ENCODE measurements around the gene ELF1. TPM values are rescaled to one million over a fixed set of nuclear protein-coding genes. Genes with fewer than 3 reads are reported as not detected.
"Not testable (repeated sequence)": the region's sequence is repeated elsewhere in the genome, so short reads cannot be mapped to it uniquely, and the experiment has no call there.

Gene ELF1
- total and polyA plus RNA-seq, 5 experiments from 2014 or later = 127 to 200 (median 155) TPM

DNA sequence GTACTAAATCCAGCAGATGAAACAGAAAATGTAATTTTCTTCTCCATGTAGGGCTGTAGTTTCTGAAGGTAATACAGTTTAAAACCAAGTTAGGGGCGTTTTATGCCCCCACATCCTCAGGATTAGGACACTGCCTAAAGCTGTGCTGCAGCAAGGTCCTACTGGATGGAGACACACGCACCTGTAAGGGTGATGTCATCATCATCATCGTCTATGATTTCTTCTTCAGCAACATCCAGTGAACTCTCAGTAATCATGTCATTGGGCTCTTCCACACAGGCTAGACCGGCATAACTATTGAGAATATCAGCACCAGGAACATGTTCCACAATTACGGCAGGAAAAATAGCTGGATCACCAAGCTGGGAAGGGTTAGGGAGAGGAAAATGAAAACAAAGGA is 60.5 kb downstream of the ELF1 start:
- POLR2A ChIA-PET = interaction anchor here (0.6 kb wide), 1 partner anchor 54 kb away, joined by 3 read pairs; no protein-coding TSS in a partner anchor

DNA sequence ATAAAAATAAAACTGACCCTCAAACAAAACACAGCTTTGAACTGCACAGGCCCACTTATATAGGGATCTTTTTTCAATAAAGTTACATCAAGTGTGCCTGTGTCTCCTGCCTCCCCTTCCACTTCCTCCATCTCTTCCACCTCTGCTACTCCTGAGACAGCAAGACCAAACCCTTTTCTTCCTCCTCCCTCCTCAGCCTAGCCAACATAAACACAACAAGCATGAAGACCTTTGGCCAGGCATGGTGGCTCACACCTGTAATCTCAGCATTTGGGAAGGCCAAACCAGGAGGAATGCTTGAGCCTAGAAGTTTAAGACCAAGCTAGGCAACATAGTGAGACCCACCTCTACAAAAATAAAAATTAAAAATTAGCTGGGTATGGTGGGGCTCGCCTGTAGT is 72.6 kb downstream of the ELF1 start:
- Mint-ChIP-seq H3K27me3 (no peaks in the 10 kb centered on the region), H3K36me3 (peaks cover 9 to 94% (median 31%) of the 10 kb centered on the region in 3 donors), H3K4me3 (peak overlapping the region in 1 of 10 donors; percentile 22), H3K9me3 (no peaks in the 10 kb centered on the region), H3K27ac (peak overlapping the region; percentile 1 to 88 (median 73)), H3K4me1 (peaks cover 14 to 48% (median 36%) of the 10 kb centered on the region in 4 donors)
- DNase-seq = no peak
- ATAC-seq = no peak
- POLR2A ChIA-PET = no interaction called here

More for the DNA sequence above, 60.5 kb downstream of the ELF1 start:
- peaks cover 32 to 65% (median 62%) of the 10 kb centered on the region in 4 donors for H3K4me1 Mint-ChIP-seq
- no peaks in the 10 kb centered on the region for H3K27me3 Mint-ChIP-seq
- H3K9me3 Mint-ChIP-seq = no peaks in the 10 kb centered on the region
- peak overlapping the region in 3 of 10 donors; percentile 5 to 46 (median 35) for H3K4me3 Mint-ChIP-seq
- H3K36me3 Mint-ChIP-seq = peaks cover 9 to 65% (median 23%) of the 10 kb centered on the region in 3 donors
- no peak for ATAC-seq
- no peak for DNase-seq
- peak overlapping the region in 8 of 10 donors; percentile 13 to 52 (median 40) for H3K27ac Mint-ChIP-seq

DNA sequence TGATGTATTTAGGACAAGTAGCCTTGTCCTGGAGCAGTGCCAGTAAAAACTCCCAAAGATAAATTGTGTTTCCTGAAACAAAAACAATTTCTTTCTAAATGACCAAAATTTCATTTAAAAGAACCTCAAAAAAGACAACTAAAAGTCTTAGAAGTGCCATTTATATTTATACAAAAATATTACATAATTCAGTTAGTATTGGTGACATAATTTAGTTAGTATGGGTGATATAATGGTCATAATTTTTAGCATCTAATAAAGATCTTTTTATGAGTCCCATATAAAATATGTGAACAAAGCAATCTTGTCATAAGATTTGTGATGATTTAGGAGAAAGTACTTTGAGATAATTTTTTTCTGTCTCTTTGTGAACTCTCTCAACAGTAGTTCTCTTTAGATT is 76.0 kb downstream of the ELF1 start:
- H3K27ac Mint-ChIP-seq = peak overlapping the region in 7 of 10 donors; percentile 4 to 75 (median 16)
- no peak for DNase-seq
- H3K4me1 Mint-ChIP-seq = peaks cover 13 to 56% (median 36%) of the 10 kb centered on the region in 4 donors
- no peaks in the 10 kb centered on the region for H3K9me3 Mint-ChIP-seq
- H3K36me3 Mint-ChIP-seq = peaks cover 9 to 98% (median 35%) of the 10 kb centered on the region in 3 donors
- POLR2A ChIA-PET = no interaction called here
- H3K4me3 Mint-ChIP-seq = no peak overlapping the region
- H3K27me3 Mint-ChIP-seq = no peaks in the 10 kb centered on the region
- ATAC-seq = no peak

- ATAC-seq (no peak), DNase-seq (no peak)
- H3K4me3 Mint-ChIP-seq = no peak overlapping the region
- POLR2A ChIA-PET = no interaction called here
- H3K9me3 Mint-ChIP-seq = no peaks in the 10 kb centered on the region
- peaks cover 4 to 94% (median 33%) of the 10 kb centered on the region in 3 donors for H3K36me3 Mint-ChIP-seq
- H3K4me1 Mint-ChIP-seq = peaks cover 9 to 48% (median 41%) of the 10 kb centered on the region in 4 donors
- H3K27ac Mint-ChIP-seq = peak overlapping the region in 9 of 10 donors; percentile 49 to 89 (median 67)
- no peaks in the 10 kb centered on the region for H3K27me3 Mint-ChIP-seq
These were observed 77.5 kb downstream of the ELF1 start for GRCh38 chr13:40941581-40941980.

DNA sequence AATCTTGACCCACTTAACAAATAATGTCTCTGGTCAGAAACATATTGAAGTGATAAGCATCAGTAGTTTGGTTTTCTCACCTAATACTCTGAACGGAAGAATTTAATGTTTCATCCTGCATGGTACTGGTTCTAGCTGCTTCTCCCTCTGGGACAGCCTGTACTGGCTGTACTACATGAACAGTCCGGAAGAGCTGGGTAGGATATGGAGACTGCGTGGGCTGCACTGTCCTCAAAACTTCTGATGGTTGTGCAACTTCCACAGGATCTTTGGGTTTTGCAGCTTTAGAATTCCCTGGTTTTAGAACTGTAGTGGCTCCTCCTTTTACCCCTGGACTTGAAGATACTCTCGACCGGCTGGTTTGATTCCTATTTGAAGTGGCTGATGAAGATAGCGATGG is 78.3 kb downstream of the ELF1 start:
- H3K27ac Mint-ChIP-seq = peak overlapping the region; percentile 2 to 89 (median 56)
- H3K4me3 Mint-ChIP-seq = no peak overlapping the region
- DNase-seq (no peak), ATAC-seq (no peak)
- POLR2A ChIA-PET = no interaction called here
- H3K9me3 Mint-ChIP-seq = no peaks in the 10 kb centered on the region
- H3K36me3 Mint-ChIP-seq = peaks cover 0 to 93% (median 33%) of the 10 kb centered on the region in 3 donors
- H3K4me1 Mint-ChIP-seq = peaks cover 7 to 48% (median 41%) of the 10 kb centered on the region in 4 donors
- H3K27me3 Mint-ChIP-seq = no peaks in the 10 kb centered on the region

- Mint-ChIP-seq H3K4me1 (peaks cover 13 to 56% (median 45%) of the 10 kb centered on the region in 4 donors), H3K4me3 (peak overlapping the region in 8 of 10 donors; percentile 13 to 62 (median 34)), H3K36me3 (peaks cover 0 to 77% (median 20%) of the 10 kb centered on the region in 3 donors), H3K27me3 (no peaks in the 10 kb centered on the region), H3K9me3 (no peaks in the 10 kb centered on the region), H3K27ac (peak overlapping the region; percentile 26 to 92 (median 82))
- POLR2A ChIA-PET = interaction anchor here (0.6 to 2.2 kb wide), 4 partner anchors 11 to 812 kb away, joined by 3 to 9 read pairs (median 5); no protein-coding TSS in a partner anchor
- peak; percentile 28 to 42 for ATAC-seq
- DNase-seq = no peak
These were observed 85.5 kb downstream of the ELF1 start for GRCh38 chr13:40933508-40934204.

GRCh38 chr13:40932252-40932651 is 86.9 kb downstream of the ELF1 start:
- Mint-ChIP-seq H3K9me3 (no peaks in the 10 kb centered on the region), H3K36me3 (peaks cover 0 to 64% (median 18%) of the 10 kb centered on the region in 3 donors), H3K4me3 (no peak overlapping the region), H3K4me1 (peaks cover 15 to 58% (median 42%) of the 10 kb centered on the region in 4 donors), H3K27me3 (no peaks in the 10 kb centered on the region), H3K27ac (peak overlapping the region in 5 of 10 donors; percentile 14 to 88 (median 32))
- ATAC-seq = no peak
- POLR2A ChIA-PET = no interaction called here
- no peak for DNase-seq

- DNase-seq (no peak), ATAC-seq (no peak)
- POLR2A ChIA-PET = no interaction called here
- peaks cover 0 to 60% (median 18%) of the 10 kb centered on the region in 3 donors for H3K36me3 Mint-ChIP-seq
- peak overlapping the region in 5 of 10 donors; percentile 13 to 53 (median 27) for H3K27ac Mint-ChIP-seq
- no peaks in the 10 kb centered on the region for H3K9me3 Mint-ChIP-seq
- H3K4me3 Mint-ChIP-seq = no peak overlapping the region
- peaks cover 15 to 55% (median 41%) of the 10 kb centered on the region in 4 donors for H3K4me1 Mint-ChIP-seq
- H3K27me3 Mint-ChIP-seq = no peaks in the 10 kb centered on the region
These were observed 87.4 kb downstream of the ELF1 start for GRCh38 chr13:40931719-40932118.

GRCh38 chr13:40929883-40930282 is 89.2 kb downstream of the ELF1 start:
- not testable (repeated sequence) for H3K27me3 Mint-ChIP-seq, DNase-seq, H3K9me3 Mint-ChIP-seq, ATAC-seq
- Mint-ChIP-seq H3K36me3 (peaks cover 0 to 47% (median 18%) of the 10 kb centered on the region in 3 donors), H3K4me3 (peak overlapping the region in 1 of 10 donors; percentile 18), H3K27ac (peak overlapping the region in 8 of 10 donors; percentile 15 to 83 (median 68)), H3K4me1 (peaks cover 15 to 44% (median 32%) of the 10 kb centered on the region in 4 donors)
- POLR2A ChIA-PET = interaction anchor here (0.7 kb wide), 1 partner anchor 771 kb away, joined by 3 read pairs; no protein-coding TSS in a partner anchor

DNA sequence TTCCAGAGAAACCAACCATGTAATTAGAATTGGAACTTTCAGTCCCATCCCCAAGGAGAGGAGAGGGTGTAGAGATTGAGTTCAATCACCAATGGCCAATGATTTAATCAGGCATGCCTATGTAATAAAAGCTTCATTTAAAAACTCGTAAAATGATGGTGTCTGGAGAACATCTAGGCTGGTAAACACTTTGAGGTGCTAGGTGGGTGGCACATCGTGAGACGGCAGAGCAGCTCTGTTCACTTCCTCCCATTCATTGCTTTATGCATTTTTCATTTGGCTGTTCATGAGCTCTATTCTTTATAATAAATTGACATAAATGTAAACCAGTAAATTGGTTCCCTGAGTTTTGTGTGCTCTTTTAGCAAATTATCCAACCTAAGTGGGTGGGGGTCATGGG is 90.1 kb downstream of the ELF1 start:
- Mint-ChIP-seq H3K36me3 (peaks cover 0 to 39% (median 18%) of the 10 kb centered on the region in 3 donors), H3K4me3 (peak overlapping the region in 2 of 10 donors; percentile 15 to 24), H3K27ac (peak overlapping the region; percentile 31 to 87 (median 79)), H3K4me1 (peaks cover 13 to 38% (median 26%) of the 10 kb centered on the region in 4 donors), H3K27me3 (no peaks in the 10 kb centered on the region), H3K9me3 (peaks cover 0 to 2% (median 0%) of the 10 kb centered on the region in 9 donors)
- DNase-seq (no peak), ATAC-seq (peak; percentile 23 to 54)
- POLR2A ChIA-PET = interaction anchor here (0.8 to 1.2 kb wide), 2 partner anchors 8 to 140 kb away, joined by 4 read pairs; partner anchors contain the start of gene SLC25A15

DNA sequence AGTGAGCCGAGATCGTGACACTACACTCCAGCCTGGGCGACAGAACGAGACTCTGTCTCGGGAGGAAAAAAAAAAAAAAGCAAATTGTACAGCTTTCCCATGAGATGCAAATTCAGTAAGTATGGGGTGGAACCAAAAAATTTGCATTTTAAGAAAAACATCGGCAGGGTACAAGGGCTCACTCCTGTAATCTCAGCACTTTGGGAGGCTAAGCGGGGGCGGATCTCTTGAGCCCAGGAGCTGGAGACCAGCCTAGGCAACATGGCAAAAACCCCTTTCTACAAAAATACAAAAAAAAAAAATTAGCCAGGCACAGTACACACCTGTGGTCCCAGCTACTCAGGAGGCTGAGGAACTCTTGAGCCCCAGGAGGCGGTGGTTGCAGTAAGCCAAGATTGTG is 91.2 kb downstream of the ELF1 start:
- H3K36me3 Mint-ChIP-seq = peaks cover 0 to 29% (median 15%) of the 10 kb centered on the region in 3 donors
- POLR2A ChIA-PET = interaction anchor here (0.8 to 1.2 kb wide), 3 partner anchors 91 to 720 kb away, joined by 3 to 4 read pairs (median 3); partner anchors contain the start of genes ELF1 and SLC25A15
- H3K27ac Mint-ChIP-seq = peak overlapping the region in 7 of 10 donors; percentile 36 to 83 (median 75)
- no peak overlapping the region for H3K4me3 Mint-ChIP-seq
- DNase-seq (no peak), ATAC-seq (no peak)
- H3K27me3 Mint-ChIP-seq = no peaks in the 10 kb centered on the region
- H3K9me3 Mint-ChIP-seq = peaks cover 0 to 2% (median 0%) of the 10 kb centered on the region in 9 donors
- H3K4me1 Mint-ChIP-seq = peaks cover 7 to 29% (median 17%) of the 10 kb centered on the region in 4 donors

DNA sequence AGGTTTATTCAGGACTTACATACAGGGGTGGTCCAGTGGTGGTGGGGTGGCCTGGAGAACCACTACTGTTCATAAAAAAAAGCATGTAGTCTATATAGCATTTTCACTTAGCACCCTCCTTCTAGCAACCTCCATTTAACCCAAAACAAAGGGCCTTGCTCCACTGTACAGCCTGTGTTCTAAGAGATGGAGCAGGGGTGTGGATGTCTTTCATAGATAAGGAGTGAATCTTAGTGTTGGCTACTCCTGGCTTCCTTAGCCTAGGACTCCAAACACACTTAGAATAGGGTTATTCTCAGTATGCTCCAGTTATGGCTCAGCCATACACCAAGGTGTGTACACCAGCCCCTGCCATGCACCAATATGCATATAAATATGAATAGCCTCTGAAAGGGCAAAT is 95.2 kb downstream of the ELF1 start:
- no peak overlapping the region for H3K4me3 Mint-ChIP-seq
- POLR2A ChIA-PET = no interaction called here
- no peaks in the 10 kb centered on the region for H3K27me3 Mint-ChIP-seq
- peaks cover 13 to 33% (median 25%) of the 10 kb centered on the region in 4 donors for H3K4me1 Mint-ChIP-seq
- peak overlapping the region in 2 of 10 donors; percentile 31 to 78 for H3K27ac Mint-ChIP-seq
- peaks cover 0 to 2% (median 0%) of the 10 kb centered on the region in 9 donors for H3K9me3 Mint-ChIP-seq
- H3K36me3 Mint-ChIP-seq = peaks cover 0 to 2% (median 2%) of the 10 kb centered on the region in 3 donors
- no peak for DNase-seq
- ATAC-seq = no peak
